Fibroblast of lung (primary cell): ENCODE measurements around the gene WEE2.

Experiments
- CTCF ChIP-seq, 2 donors: IDR thresholded peaks in 1 of 2; conservative IDR thresholded peaks in 1 of 2; 1 replicate in 1 of 2; 2 replicates in 1 of 2; pipeline ENCODE4 v1.5.1; 2011 to 2012; ENCODE audit warnings: low read length in 2 of 2, control low read depth in 1 of 2, inconsistent platforms in 1 of 2, low read depth in 1 of 2, mild to moderate bottlenecking in 1 of 2
- EZH2 ChIP-seq: IDR thresholded peaks from 2 replicates; pipeline ENCODE4 v1.5.1; 2012; ENCODE audit warnings: low read length, control low read depth, mild to moderate bottlenecking; ENCODE audit errors: missing control alignments

GRCh38 chr7:141676618-141677017 is 31.5 kb upstream of the WEE2 start:
- TF ChIP-seq EZH2 (no peak), CTCF (conservative IDR thresholded peaks at IDR 0.05 in 1 of 2, IDR thresholded peaks at IDR 0.05 in 1 of 2; ENCODE audit: low read depth in 1 of 2, low read length in 2 of 2) (no peak)
